GM12878 (cell line): ENCODE results near the gene WFIKKN1. TPM values are rescaled to one million over a fixed set of nuclear protein-coding genes. Genes with fewer than 3 reads are reported as not detected.
A peak's percentile ranks its signal among the peaks of the same experiment; 100 is the strongest.

Source experiments
- ASH2L ChIP-seq: fragments of 300-600, 200-600 bp; sonication (generic); IDR thresholded peaks from 2 replicates; pipeline ENCODE4 v1.6.1; 2017; ENCODE audit warnings: low read depth, mild to moderate bottlenecking, borderline replicate concordance
- BCLAF1 ChIP-seq: fragments of 450-650 bp; IDR thresholded peaks from 2 replicates; pipeline ENCODE4 v1.6.1; 2017; ENCODE audit warnings: antibody characterized with exemption, mild to moderate bottlenecking, moderate library complexity
- CBX3 ChIP-seq: fragments of 200-600 bp; sonication (generic); IDR thresholded peaks from 2 replicates; pipeline ENCODE4 v1.6.1; 2016; ENCODE audit warnings: low read depth, borderline replicate concordance
- CHD2 ChIP-seq: IDR thresholded peaks from 2 replicates; pipeline ENCODE4 v1.6.1; 2011; ENCODE audit warnings: low read depth, low read length, improper control_type of control experiment, borderline replicate concordance
- FOXK2 ChIP-seq: fragments of 450-650 bp; IDR thresholded peaks from 2 replicates; pipeline ENCODE4 v1.6.1; 2017; ENCODE audit warnings: mild to moderate bottlenecking, moderate library complexity
- IRF4 ChIP-seq: IDR thresholded peaks from 2 replicates; pipeline ENCODE4 v1.6.1; 2011; ENCODE audit warnings: low read depth, low read length
- MYC ChIP-seq: IDR thresholded peaks from 2 replicates; pipeline ENCODE4 v1.6.1; 2011; ENCODE audit warnings: mild to moderate bottlenecking, low read length, moderate library complexity, inconsistent platforms; ENCODE audit not compliant: insufficient read depth, insufficient replicate concordance, insufficient read length, severe bottlenecking
- NR2C1 ChIP-seq: fragments of 450-650 bp; IDR thresholded peaks from 2 replicates; pipeline ENCODE4 v1.6.1; 2017; ENCODE audit warnings: antibody characterized with exemption, mild to moderate bottlenecking, moderate library complexity
- POLR2A ChIP-seq: IDR thresholded peaks from 2 replicates; pipeline ENCODE4 v1.6.1; 2011; ENCODE audit warnings: low read depth, mild to moderate bottlenecking, low read length
- RELB ChIP-seq: fragments of 450-650 bp; IDR thresholded peaks from 2 replicates; pipeline ENCODE4 v1.6.1; 2017; ENCODE audit warnings: low read depth, mild to moderate bottlenecking, moderate library complexity
- ZBTB4 ChIP-seq: fragments of 450-650 bp; formaldehyde crosslinking; IDR thresholded peaks from 2 replicates; pipeline ENCODE4 v1.4.0; 2022; ENCODE audit warnings: mild to moderate bottlenecking, moderate library complexity
- ZNF384 ChIP-seq: IDR thresholded peaks from 2 replicates; pipeline ENCODE4 v1.6.1; 2012; ENCODE audit warnings: low read depth, mild to moderate bottlenecking, low read length, improper control_type of control experiment, borderline replicate concordance
- polyA plus RNA-seq, 11 experiments: library from polyadenylated mRNA; depleted of rRNA in 4 of 11; unstranded in 6 of 11; stranded (reverse) in 5 of 11; fragments of >200 nt; fragmentation: Nextera tagmentation in 4 of 11; fragmentation: Illumina TruSeq in 1 of 11; extraction: Ambion mirVana in 4 of 11; extraction: Trizol in 1 of 11; gene quantifications; 1 replicate in 1 of 11; 2 replicates in 10 of 11; pipeline versions ENCODE4 v1.2.1 to v1.2.3, GENCODE V29; 2011 to 2016; ENCODE audit warnings: inconsistent platforms in 2 of 11, missing spikeins in 2 of 11, low read depth in 1 of 11
- total RNA-seq, 4 experiments: library from RNA; depleted of rRNA in 3 of 4; stranded (reverse); fragments of >200 nt in 3 of 4; fragmentation: Illumina TruSeq in 1 of 4; extraction: Trizol in 1 of 4; gene quantifications; 2 replicates each; pipeline versions ENCODE4 v1.2.1 to v1.2.3, GENCODE V29; 2013 to 2021

WFIKKN1 gene
- total and polyA plus RNA-seq, 10 of the 15 experiments (the other 5 are each of a cell fraction or from before 2014, with no cell fraction given): 0.01 to 0.41 (median 0.05) TPM; not detected in 2

- no peak for TF ChIP-seq ZBTB4 (CRISPR knock-in tag)
- no peak for TF ChIP-seq RELB
- TF ChIP-seq NR2C1: peak; percentile 51
- TF ChIP-seq CHD2: no peak
- no peak for TF ChIP-seq BCLAF1
- TF ChIP-seq ASH2L: no peak
- TF ChIP-seq ZNF384: no peak
- TF ChIP-seq FOXK2: no peak
- no peak for TF ChIP-seq IRF4
- TF ChIP-seq CBX3: no peak
- peak; percentile 80 for TF ChIP-seq POLR2A
- no peak for TF ChIP-seq MYC
These were observed 10.8 kb downstream of the WFIKKN1 start, which contains the start of gene MCRIP2 (continued) for GRCh38 chr16:641326-642188.
